B cell (primary cell): ENCODE data around the gene STAC. TPM values are rescaled to one million over a fixed set of nuclear protein-coding genes. Genes with fewer than 3 reads are reported as not detected.

Source experiments
- ATAC-seq: fragments of 200-7000 bp; cut with Tn5 transposase; one replicate; pipeline ENCODE4 v1.10.0; 2021; ENCODE audit warnings: low read depth, mild to moderate bottlenecking, moderate number of reproducible peaks, moderate library complexity
- CTCF ChIA-PET: fragments of 350-600 bp; sonication (Branson Sonifier 250); formaldehyde crosslinking; loops from one replicate; lab custom pipeline; 2021; ENCODE audit warnings: antibody characterized with exemption, inconsistent platforms; lab: Charles Lee
- POLR2A ChIA-PET: fragments of 350-600 bp; sonication (Branson Sonifier 250); formaldehyde crosslinking; loops from one replicate; lab custom pipeline; 2021; ENCODE audit warnings: antibody characterized with exemption; lab: Charles Lee
- DNase-seq: peaks from one replicate; pipeline ENCODE4 v3.0.0; 2013
- H2AFZ ChIP-seq: 2 replicates; pipeline ENCODE4 v1.6.1; 2012; ENCODE audit warnings: mild to moderate bottlenecking, low read depth, low read length; ENCODE audit not compliant: insufficient read depth, poor library complexity, severe bottlenecking
- H3K27ac ChIP-seq, 2 donors: 1 replicate in 1 of 2; 2 replicates in 1 of 2; pipeline ENCODE4 v1.5.1; 2012 to 2013; ENCODE audit warnings: low read length in 2 of 2, mild to moderate bottlenecking in 2 of 2, moderate library complexity in 1 of 2
- H3K27me3 ChIP-seq, 4 experiments: fragments of 200-600 bp in 1 of 4; sonication (generic) in 1 of 4; replicated peaks in 1 of 4; 1 replicate in 2 of 4; 2 replicates in 2 of 4; pipeline versions ENCODE4 v1.6.1 to v1.7.0; 2013 to 2016; ENCODE audit warnings: low read length in 3 of 4, mild to moderate bottlenecking in 2 of 4, mixed read lengths in 1 of 4, moderate library complexity in 1 of 4; ENCODE audit not compliant: insufficient read depth in 4 of 4, control insufficient read depth in 3 of 4; ENCODE audit errors: control extremely low read depth in 1 of 4
- H3K36me3 ChIP-seq, 2 experiments: replicated peaks in 1 of 2; 1 replicate in 1 of 2; 2 replicates in 1 of 2; pipeline versions ENCODE4 v1.6.1 to v1.7.1; 2013; ENCODE audit warnings: low read length in 1 of 2; ENCODE audit not compliant: insufficient read depth in 2 of 2, control insufficient read depth in 1 of 2; ENCODE audit errors: control extremely low read depth in 1 of 2, extremely low read depth in 1 of 2
- H3K4me1 ChIP-seq, 2 donors: fragments of 200-600 bp in 1 of 2; sonication (generic) in 1 of 2; 1 replicate in 1 of 2; 2 replicates in 1 of 2; pipeline versions ENCODE4 v1.5.1 to v1.6.1; 2013 to 2017; ENCODE audit warnings: low read length in 2 of 2; ENCODE audit not compliant: control insufficient read depth in 2 of 2, insufficient read depth in 2 of 2
- H3K4me2 ChIP-seq: replicated peaks from 2 replicates; pipeline ENCODE3; 2012; ENCODE audit warnings: mild to moderate bottlenecking, low read depth, low read length; ENCODE audit not compliant: poor library complexity, severe bottlenecking
- H3K4me3 ChIP-seq, 5 experiments: fragments of 200-600 bp in 1 of 5; sonication (generic) in 1 of 5; 1 replicate in 3 of 5; 2 replicates in 2 of 5; pipeline versions ENCODE4 v1.5.1 to v1.7.0; 2011 to 2016; ENCODE audit warnings: low read length in 4 of 5, mild to moderate bottlenecking in 4 of 5, low read depth in 2 of 5, control low read depth in 1 of 5, moderate library complexity in 1 of 5; ENCODE audit not compliant: insufficient read depth in 1 of 5; ENCODE audit errors: control extremely low read depth in 1 of 5, extremely low read depth in 1 of 5
- H3K79me2 ChIP-seq: fragments of 200-600 bp; sonication (generic); one replicate; pipeline ENCODE4 v1.6.0; 2016; ENCODE audit warnings: low read length; ENCODE audit not compliant: control insufficient read depth, insufficient read depth
- H3K9ac ChIP-seq: fragments of 200-600 bp; sonication (generic); 2 replicates; pipeline ENCODE4 v1.6.1; 2017; ENCODE audit warnings: mild to moderate bottlenecking, low read length, moderate library complexity
- H3K9me3 ChIP-seq, 3 donors: one replicate each; pipeline versions ENCODE4 v1.6.1 to v1.7.1; 2013; ENCODE audit warnings: low read length in 2 of 3; ENCODE audit not compliant: control insufficient read depth in 2 of 3, insufficient read depth in 1 of 3; ENCODE audit errors: control extremely low read depth in 1 of 3
- H4K20me1 ChIP-seq: 2 replicates; pipeline ENCODE4 v1.6.0; 2012; ENCODE audit warnings: mild to moderate bottlenecking, low read length; ENCODE audit not compliant: insufficient read depth, control insufficient read depth, poor library complexity, severe bottlenecking
- H3K27ac Mint-ChIP-seq: one replicate; pipeline ENCODE4 v1.8.0; 2021; ENCODE audit warnings: mixed read lengths
- H3K27me3 Mint-ChIP-seq: one replicate; pipeline ENCODE4 v1.8.0; 2021; ENCODE audit warnings: mixed read lengths
- H3K4me1 Mint-ChIP-seq: one replicate; pipeline ENCODE4 v1.8.0; 2021; ENCODE audit warnings: mixed read lengths
- H3K4me3 Mint-ChIP-seq: one replicate; pipeline ENCODE4 v1.8.0; 2021; ENCODE audit warnings: mixed read lengths
- H3K9me3 Mint-ChIP-seq: one replicate; pipeline ENCODE4 v1.8.0; 2022; ENCODE audit warnings: mixed read lengths; ENCODE audit not compliant: insufficient read depth
- EZH2 ChIP-seq: IDR thresholded peaks from 2 replicates; pipeline ENCODE4 v1.6.1; 2012; ENCODE audit warnings: borderline replicate concordance, low read depth, mild to moderate bottlenecking, moderate library complexity, low read length; ENCODE audit not compliant: insufficient read depth, poor library complexity, severe bottlenecking
- WGBS: methylation state at CpG from one replicate; pipeline ENCODE4 v1.1.5; 2013; ENCODE audit warnings: missing lambda C conversion rate; ENCODE audit not compliant: insufficient coverage; 5-methylcytosine and 5-hydroxymethylcytosine counted together
- intact Hi-C: fragments of 100-400 bp; cut with micrococcal nuclease; formaldehyde crosslinking; loops from one replicate; pipeline ENCODE4 v1.10.0; 2022
- polyA plus RNA-seq: library from polyadenylated mRNA; depleted of rRNA; stranded (reverse); fragments of >200 nt; gene quantifications from 2 replicates; pipeline ENCODE4 v1.2.3, GENCODE V29; 2012
- total RNA-seq, 2 donors: library from RNA; stranded (reverse); fragments of 120-200 nt in 1 of 2; gene quantifications; 1 replicate in 1 of 2; 2 replicates in 1 of 2; pipeline versions ENCODE4 v1.2.3 to v1.2.4, GENCODE V29; 2013 to 2022
- TF ChIP-seq, protein P1 (sequence below): fragments of 200-600 bp; IDR thresholded peaks from one replicate; pipeline ENCODE4 v1.8.0; 2022; ENCODE audit warnings: antibody characterized with exemption, mild to moderate bottlenecking

STAC gene
- total and polyA plus RNA-seq, 2 donors (not counting 1 experiment from before 2014, with no cell fraction given) = not detected

GRCh38 chr3:36488077-36488789, 107.9 kb downstream of the STAC start:
- ATAC-seq (no peak), DNase-seq (no peak)
- no peaks in the 10 kb centered on the region for H3K9me3 Mint-ChIP-seq
- Histone ChIP-seq H3K36me3 (no peaks in the 10 kb centered on the region), H2AFZ (no peak overlapping the region), H3K9ac (no peak overlapping the region), H4K20me1 (no peaks in the 10 kb centered on the region), H3K4me2 (no peak overlapping the region), H3K27me3 (peaks cover 0 to 4% (median 0%) of the 10 kb centered on the region in 4 experiments), H3K79me2 (no peaks in the 10 kb centered on the region), H3K27ac (no peak overlapping the region), H3K4me1 (no peaks in the 10 kb centered on the region), H3K9me3 (peaks cover 0 to 3% (median 0%) of the 10 kb centered on the region in 3 donors), H3K4me3 (no peak overlapping the region)
- H3K4me3 Mint-ChIP-seq = no peak overlapping the region
- WGBS = 76% methylated on average over 5 of the region's 6 CpGs
- ChIA-PET POLR2A (no interaction called here), CTCF (no interaction called here)
- H3K4me1 Mint-ChIP-seq = no peaks in the 10 kb centered on the region
- H3K27ac Mint-ChIP-seq = no peak overlapping the region
- TF ChIP-seq, protein P1, sequence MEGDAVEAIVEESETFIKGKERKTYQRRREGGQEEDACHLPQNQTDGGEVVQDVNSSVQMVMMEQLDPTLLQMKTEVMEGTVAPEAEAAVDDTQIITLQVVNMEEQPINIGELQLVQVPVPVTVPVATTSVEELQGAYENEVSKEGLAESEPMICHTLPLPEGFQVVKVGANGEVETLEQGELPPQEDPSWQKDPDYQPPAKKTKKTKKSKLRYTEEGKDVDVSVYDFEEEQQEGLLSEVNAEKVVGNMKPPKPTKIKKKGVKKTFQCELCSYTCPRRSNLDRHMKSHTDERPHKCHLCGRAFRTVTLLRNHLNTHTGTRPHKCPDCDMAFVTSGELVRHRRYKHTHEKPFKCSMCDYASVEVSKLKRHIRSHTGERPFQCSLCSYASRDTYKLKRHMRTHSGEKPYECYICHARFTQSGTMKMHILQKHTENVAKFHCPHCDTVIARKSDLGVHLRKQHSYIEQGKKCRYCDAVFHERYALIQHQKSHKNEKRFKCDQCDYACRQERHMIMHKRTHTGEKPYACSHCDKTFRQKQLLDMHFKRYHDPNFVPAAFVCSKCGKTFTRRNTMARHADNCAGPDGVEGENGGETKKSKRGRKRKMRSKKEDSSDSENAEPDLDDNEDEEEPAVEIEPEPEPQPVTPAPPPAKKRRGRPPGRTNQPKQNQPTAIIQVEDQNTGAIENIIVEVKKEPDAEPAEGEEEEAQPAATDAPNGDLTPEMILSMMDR = no peak
- TF ChIP-seq EZH2 = no peak
- H3K27me3 Mint-ChIP-seq = peaks cover 4% of the 10 kb centered on the region
- intact Hi-C loops = no loop called here

- peaks cover 0 to 4% (median 0%) of the 10 kb centered on the region in 4 experiments for H3K27me3 ChIP-seq
- H3K36me3 ChIP-seq = no peaks in the 10 kb centered on the region
- CTCF ChIA-PET = no interaction called here
- H3K4me1 Mint-ChIP-seq = no peaks in the 10 kb centered on the region
- peaks cover 0 to 3% (median 0%) of the 10 kb centered on the region in 3 donors for H3K9me3 ChIP-seq
- no peak overlapping the region for H3K4me2 ChIP-seq
- DNase-seq (no peak), ATAC-seq (no peak)
- intact Hi-C loops = no loop called here
- no peak overlapping the region for H2AFZ ChIP-seq
- H3K27ac Mint-ChIP-seq = no peak overlapping the region
- H3K27me3 Mint-ChIP-seq = peaks cover 4% of the 10 kb centered on the region
- no peaks in the 10 kb centered on the region for H3K9me3 Mint-ChIP-seq
- TF ChIP-seq, protein P1 = no peak
- no peak for TF ChIP-seq EZH2
- H3K4me1 ChIP-seq = no peaks in the 10 kb centered on the region
- H3K79me2 ChIP-seq = no peaks in the 10 kb centered on the region
- no peak overlapping the region for H3K4me3 Mint-ChIP-seq
- no peaks in the 10 kb centered on the region for H4K20me1 ChIP-seq
- no peak overlapping the region for H3K27ac ChIP-seq
- WGBS = 100% methylated on average over 2 of the region's 4 CpGs
- H3K9ac ChIP-seq = no peak overlapping the region
- POLR2A ChIA-PET = no interaction called here
- H3K4me3 ChIP-seq = no peak overlapping the region
Measured at GRCh38 chr3:36489101-36489500, 108.8 kb downstream of the STAC start.
